Mesenteric fat pad (tissue), 1 donor: ENCODE results near the gene AVP. TPM values are rescaled to one million over a fixed set of nuclear protein-coding genes. Genes with fewer than 3 reads are reported as not detected.
"Not testable (repeated sequence)": the region's sequence is repeated elsewhere in the genome, so short reads cannot be mapped to it uniquely, and the experiment has no call there.

Experiments used
- DNase-seq: peaks from one replicate; pipeline ENCODE4 v3.0.0-alpha.2; 2020; ENCODE audit warnings: low spot score
- total RNA-seq: library from RNA; stranded (reverse); fragmentation: NEBNext Ultra II Directional; extraction: Animal tissue kit (Norgen Biotek cat#: 25700); gene quantifications from one replicate; pipeline ENCODE4 v1.2.1, GENCODE V29; 2021
- donor health status: DM: yes; HTN: yes; CAD: no.

Gene AVP
- total RNA-seq, 1 donor from 2014 or later = 0.96 TPM

DNA sequence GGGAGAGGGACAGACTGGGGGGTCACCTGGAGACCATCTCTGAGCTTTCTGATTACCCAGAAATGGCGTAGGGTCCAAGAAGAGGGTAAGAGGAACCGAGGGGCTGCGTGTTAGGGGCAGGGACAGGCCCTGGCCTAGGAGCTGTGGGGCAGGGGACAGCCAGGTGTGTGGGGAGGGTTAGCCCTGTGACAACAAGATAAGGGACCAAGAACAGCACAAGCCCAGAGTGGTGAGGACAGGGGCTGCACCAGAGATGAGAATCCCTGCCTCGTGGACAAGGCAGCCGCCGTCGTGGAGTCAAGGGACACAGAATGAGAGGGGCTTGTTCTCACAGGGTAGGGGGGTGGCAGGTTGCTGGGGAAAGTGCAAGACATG lies 449 bp upstream of the AVP start:
- no peak for DNase-seq

GRCh38 chr20:3082955-3083952 lies 1.3 kb downstream of the AVP start:
- no peak for DNase-seq

DNA sequence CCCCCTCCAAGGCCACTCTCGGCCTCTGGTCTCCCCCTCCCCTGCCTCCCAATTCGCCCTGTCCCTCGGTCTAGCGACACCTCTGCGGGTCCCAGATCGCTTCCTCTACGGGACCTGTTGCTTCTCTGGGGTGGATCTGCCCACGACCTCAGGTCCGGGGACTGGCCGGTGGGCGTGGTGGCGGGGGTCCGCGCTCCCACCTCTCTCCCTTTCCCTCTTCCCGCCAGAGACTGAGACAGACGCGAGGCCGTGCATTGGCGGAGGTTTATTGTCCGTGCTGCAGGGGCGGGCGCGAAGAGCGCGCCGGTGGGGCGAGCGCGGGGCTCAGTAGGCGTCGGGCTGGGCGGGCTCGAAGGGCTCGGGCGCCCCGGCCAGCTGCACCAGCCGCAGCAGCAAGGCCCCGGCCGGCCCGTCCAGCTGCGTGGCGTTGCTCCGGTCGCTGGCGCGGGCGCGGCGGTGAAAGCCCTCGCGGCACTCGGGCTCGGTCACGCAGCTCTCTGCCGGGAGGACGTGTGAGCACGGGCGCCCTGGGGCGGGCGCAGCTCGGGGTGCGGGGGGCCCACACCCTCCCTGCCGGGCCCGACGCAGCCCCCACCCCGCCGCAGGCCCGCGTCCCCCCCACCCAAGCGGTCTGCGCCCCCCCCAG lies 2.1 kb downstream of the AVP start:
- DNase-seq = no peak

GRCh38 chr20:3081641-3082040 lies 2.9 kb downstream of the AVP start:
- no peak for DNase-seq

DNA sequence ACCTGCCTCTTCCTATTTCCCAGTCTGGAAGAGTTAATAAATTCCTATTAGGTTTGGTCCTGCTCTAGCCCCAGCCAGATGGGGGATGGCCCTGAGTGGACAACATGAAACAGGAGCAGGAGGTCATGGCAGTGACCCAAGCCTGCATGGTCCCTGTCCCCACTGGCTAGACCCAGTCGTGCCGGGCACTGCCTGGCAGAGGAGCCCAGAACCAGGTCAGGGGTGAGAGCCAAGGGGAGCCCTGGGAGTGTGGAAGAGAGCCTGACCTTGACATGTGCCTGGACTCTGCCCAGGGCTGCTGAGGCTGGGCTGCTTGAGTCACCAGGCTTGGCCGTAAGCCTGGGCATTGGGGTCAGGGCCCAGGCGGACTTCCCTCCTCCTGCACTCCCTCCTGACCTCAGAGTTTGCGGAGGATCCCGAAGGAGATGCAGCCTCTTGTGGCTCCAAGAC lies 3.6 kb downstream of the AVP start:
- DNase-seq = no peak

DNA sequence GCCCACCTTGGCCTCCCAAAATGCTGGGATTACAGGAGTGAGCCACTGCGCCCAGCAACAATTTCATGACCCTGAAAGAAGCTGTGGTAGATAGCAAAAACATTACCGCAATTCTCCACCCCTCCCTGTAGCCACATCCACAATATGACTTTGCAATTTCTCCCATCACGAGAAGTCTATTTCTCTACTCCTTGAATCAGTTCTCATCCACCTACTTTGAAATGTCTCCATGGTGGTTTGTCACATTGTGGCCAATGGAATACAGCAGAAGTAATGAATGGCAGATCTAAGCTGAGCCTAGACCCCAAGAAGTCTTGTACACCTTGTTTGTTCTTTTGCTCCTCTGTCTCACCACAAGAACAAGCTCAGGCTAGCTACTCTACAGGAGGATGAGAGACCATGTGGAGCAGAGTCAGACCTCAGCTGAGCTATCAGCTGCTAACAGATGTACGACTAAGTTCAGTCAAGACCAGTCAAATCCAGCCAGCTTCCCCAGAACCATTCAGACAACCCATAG lies 6.8 kb downstream of the AVP start:
- no peak for DNase-seq

- not testable (repeated sequence) for DNase-seq
These were observed 9.2 kb downstream of the AVP start for GRCh38 chr20:3075315-3075714.

GRCh38 chr20:3074812-3075211 lies 9.7 kb downstream of the AVP start:
- no peak for DNase-seq

- DNase-seq = not testable (repeated sequence)
These were observed 11.3 kb downstream of the AVP start for GRCh38 chr20:3073251-3073643.

- DNase-seq = no peak
These were observed 11.8 kb downstream of the AVP start for GRCh38 chr20:3072530-3073250.

DNA sequence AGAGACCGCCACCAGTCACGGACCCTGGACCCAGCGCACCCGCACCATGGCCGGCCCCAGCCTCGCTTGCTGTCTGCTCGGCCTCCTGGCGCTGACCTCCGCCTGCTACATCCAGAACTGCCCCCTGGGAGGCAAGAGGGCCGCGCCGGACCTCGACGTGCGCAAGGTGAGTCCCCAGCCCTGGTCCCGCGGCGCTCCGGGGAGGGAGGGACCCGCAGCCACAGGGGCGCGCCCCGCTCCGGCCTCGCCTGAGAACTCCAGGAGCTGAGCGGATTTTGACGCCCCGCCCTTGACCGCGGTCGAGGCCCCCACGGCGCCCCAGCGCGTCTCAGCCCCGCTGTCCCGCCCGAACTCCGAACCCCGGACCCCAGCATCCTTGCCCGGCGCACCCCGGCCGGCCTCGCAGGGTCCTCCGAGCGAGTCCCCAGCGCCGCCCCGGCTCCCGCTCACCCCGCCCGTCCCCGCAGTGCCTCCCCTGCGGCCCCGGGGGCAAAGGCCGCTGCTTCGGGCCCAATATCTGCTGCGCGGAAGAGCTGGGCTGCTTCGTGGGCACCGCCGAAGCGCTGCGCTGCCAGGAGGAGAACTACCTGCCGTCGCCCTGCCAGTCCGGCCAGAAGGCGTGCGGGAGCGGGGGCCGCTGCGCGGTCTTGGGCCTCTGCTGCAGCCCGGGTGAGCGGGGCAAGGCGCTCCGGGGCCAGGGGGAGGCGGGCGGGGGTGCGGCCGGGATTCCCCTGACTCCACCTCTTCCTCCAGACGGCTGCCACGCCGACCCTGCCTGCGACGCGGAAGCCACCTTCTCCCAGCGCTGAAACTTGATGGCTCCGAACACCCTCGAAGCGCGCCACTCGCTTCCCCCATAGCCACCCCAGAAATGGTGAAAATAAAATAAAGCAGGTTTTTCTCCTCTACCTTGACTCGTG lies 12.7 kb downstream of the AVP start, which contains the start of gene OXT:
Gene OXT, plus strand, starts transcription at position 11 of the 920 bp plus-strand sequence. Its CDS starts 36 bp downstream, at position 47.
- no peak for DNase-seq

DNA sequence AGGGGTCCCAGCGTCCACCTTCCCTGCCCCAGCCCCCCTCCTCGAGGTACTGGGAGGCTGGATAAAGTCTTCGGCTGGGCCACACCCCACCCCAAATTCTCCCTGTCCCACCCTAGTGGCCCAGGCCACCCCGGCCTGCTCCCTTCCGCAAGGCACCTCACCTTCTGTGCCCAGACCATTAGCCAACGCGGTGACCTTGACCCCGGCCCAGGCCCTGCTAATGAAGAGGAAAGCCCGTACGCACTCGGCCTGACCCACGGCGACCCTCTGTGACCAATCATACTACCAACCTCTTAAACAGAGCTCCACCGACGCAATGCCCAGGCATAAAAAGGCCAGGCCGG lies 13.3 kb downstream of the AVP start:
- DNase-seq = no peak

DNA sequence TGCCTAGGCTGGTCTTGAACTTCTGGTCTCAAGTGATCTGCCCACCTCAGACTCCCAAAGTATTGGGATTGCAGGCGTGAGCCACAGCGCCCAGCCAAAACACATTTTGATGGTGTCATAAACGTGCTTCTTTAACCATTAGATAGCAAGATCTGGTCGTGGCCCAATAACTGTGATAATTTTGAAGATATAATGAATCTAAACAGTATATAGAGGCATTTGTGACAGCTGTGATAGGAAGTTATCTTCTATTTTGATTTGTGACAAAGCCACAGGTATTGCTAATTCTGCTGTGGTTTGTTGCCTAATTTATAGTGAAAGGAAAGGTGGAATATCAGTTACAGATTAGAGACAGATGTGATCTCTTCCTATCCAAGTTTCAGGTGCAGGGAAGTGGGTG lies 13.8 kb downstream of the AVP start:
- DNase-seq = no peak

DNA sequence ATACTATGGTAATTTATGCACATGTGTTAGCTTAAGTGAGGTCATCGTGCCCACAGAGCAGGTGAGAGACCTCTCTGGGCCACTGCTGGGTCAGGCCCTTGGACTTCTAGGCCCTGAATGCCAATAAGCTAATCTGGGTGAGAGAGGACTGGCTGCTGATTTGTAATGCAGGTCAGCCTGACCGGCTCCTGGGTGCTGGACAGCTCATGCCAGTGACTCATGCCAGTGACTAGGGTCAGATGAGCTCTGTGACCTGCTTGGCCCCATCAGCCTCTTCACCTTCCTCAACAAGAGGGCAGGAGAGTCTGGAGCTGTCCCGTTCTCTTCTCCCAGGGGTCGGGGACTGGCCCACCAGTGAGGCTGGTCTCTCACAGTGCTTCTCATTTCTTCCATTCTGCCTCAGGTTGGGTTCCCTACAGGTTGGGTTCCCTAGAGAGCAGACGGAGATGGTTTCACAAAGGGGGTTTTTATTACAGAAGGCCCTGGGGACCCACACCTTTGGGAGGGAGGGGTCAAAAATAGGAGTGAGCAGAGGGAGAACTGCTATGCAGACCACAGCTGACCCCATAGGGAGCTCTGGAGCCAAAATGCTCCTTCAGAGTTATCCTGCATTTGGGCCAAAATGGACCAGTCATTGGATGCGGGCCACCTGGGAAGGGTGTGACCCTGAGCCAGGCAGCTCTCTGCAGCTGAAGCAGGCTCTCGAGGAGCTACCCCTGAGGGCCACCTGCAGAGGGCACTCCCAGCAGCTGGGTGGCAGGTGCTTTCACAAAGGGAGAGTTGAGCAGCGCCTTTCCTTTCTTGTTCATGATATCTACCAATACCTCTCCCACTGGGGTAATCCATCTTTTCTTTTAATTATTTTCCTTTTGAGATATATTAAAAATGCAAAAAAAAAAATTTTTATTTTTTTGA lies 15.3 kb downstream of the AVP start:
- no peak for DNase-seq

GRCh38 chr20:3068075-3068474 lies 16.4 kb downstream of the AVP start:
- DNase-seq = no peak

DNA sequence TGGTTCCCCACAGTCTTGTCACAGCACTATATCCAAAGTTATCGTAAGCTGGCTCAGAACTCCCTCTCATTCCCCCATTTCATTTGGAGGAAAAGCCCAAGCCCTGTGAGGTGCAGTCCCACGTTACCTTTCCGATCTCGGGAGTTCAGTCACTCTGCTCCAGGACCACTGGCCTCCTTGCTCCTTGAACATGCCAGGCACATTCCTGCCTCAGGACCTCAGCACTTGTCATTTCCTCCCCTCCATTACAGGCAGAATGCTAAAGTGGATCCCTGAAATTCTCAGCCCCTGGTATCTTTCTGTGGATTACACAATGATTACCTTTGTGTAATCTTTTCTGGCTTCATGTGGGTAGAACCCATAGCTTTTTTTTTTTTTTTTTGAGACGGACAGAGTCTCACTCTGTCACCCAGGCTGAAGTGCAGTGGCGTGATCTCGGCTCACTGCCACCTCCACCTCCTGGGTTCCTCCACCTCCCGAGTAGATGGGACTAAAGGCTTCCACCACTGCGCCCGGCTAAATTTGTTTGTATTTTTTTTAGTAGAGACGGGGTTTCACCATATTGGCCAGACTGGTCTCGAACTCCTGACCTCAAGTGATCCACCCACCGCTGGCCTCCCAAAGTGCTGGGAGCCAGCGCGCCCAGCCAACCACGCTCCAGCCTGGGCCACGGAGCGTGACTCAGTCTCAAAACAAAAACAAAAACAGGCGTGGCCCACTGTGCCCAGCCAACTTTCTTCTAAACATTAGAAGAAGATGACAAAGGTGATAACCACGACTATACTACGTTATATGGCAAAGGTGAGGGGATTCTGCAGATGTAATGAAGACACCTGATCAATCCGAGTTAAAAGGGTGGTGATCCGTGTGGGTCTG lies 17.1 kb downstream of the AVP start:
- no peak for DNase-seq

DNA sequence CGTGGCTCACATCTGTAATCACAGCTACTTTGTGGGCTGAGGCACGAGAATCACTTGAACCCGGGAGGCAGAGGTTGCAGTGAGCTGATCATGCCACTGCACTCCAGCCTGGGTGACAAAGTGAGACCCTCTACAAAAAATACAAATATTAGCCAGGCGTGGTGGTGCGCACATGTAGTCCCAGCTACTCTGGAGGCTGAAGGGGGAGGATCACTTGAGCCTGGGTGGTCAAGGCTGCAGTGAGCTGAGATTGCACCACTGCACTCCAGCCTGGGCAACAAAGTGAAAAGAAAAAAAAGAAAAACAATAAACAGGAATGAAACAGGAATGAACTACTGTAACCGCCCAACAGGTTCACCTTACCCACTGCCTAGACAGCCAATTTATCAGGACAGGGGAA lies 20.4 kb downstream of the AVP start:
- DNase-seq = not testable (repeated sequence)

- DNase-seq = no peak
These were observed 25.0 kb downstream of the AVP start for GRCh38 chr20:3059489-3059888.
